HG02588 (cell line): ENCODE results near the gene EMP2.

Experiments used
- ATAC-seq: cut with Tn5 transposase; IDR thresholded peaks from one replicate; pipeline ENCODE4 v1.9.1; 2021; ENCODE audit warnings: mild to moderate bottlenecking, moderate library complexity; ENCODE audit not compliant: unreplicated experiment

The EMP2 gene

GRCh38 chr16:10494343-10495030 lies 85.9 kb downstream of the EMP2 start:
- no peak for ATAC-seq

GRCh38 chr16:10493276-10493675 lies 87.1 kb downstream of the EMP2 start:
- no peak for ATAC-seq

GRCh38 chr16:10490141-10490540 lies 90.3 kb downstream of the EMP2 start:
- no peak for ATAC-seq

GRCh38 chr16:10485698-10486382 lies 94.6 kb downstream of the EMP2 start:
- ATAC-seq: no peak

- ATAC-seq: no peak
Measured at GRCh38 chr16:10485159-10485558, 95.2 kb downstream of the EMP2 start.

- no peak for ATAC-seq
Measured at GRCh38 chr16:10480151-10480550, 100.2 kb downstream of the EMP2 start.
